Raji (cell line): ENCODE data around the gene PALD1.

Source experiments
- POLR2A ChIP-seq: IDR thresholded peaks from 2 replicates; pipeline ENCODE4 v1.6.1; 2011; ENCODE audit warnings: low read depth, low read length, control low read depth; ENCODE audit not compliant: insufficient read depth

PALD1 gene

GRCh38 chr10:70558871-70559810, 80.6 kb downstream of the PALD1 start:
- TF ChIP-seq POLR2A: no peak

- TF ChIP-seq POLR2A: no peak
Measured at GRCh38 chr10:70559861-70560260, 81.3 kb downstream of the PALD1 start.

- TF ChIP-seq POLR2A: no peak
Measured at GRCh38 chr10:70560511-70560941, 82.0 kb downstream of the PALD1 start.

- no peak for TF ChIP-seq POLR2A
Measured at GRCh38 chr10:70561070-70561469, 82.5 kb downstream of the PALD1 start.

- no peak for TF ChIP-seq POLR2A
Measured at GRCh38 chr10:70561558-70561957, 83.0 kb downstream of the PALD1 start.

GRCh38 chr10:70562036-70562755, 83.6 kb downstream of the PALD1 start:
- no peak for TF ChIP-seq POLR2A

GRCh38 chr10:70563230-70563629, 84.7 kb downstream of the PALD1 start:
- TF ChIP-seq POLR2A: no peak

GRCh38 chr10:70564113-70564725, 85.7 kb downstream of the PALD1 start:
- TF ChIP-seq POLR2A: no peak

- TF ChIP-seq POLR2A: no peak
Measured at GRCh38 chr10:70564901-70565351, 86.4 kb downstream of the PALD1 start.

- no peak for TF ChIP-seq POLR2A
Measured at GRCh38 chr10:70565556-70566514, 87.3 kb downstream of the PALD1 start.

- TF ChIP-seq POLR2A: no peak
Measured at GRCh38 chr10:70566515-70567290, 88.1 kb downstream of the PALD1 start.

GRCh38 chr10:70567603-70568002, 89.0 kb downstream of the PALD1 start:
- no peak for TF ChIP-seq POLR2A

- no peak for TF ChIP-seq POLR2A
Measured at GRCh38 chr10:70568113-70568512, 89.5 kb downstream of the PALD1 start.
